HTERT RPE-1 (cell line): Measurements from ENCODE around the gene SLC5A9.
"Not testable (repeated sequence)": the region's sequence is repeated elsewhere in the genome, so short reads cannot be mapped to it uniquely, and the experiment has no call there.

Experiments
- in situ Hi-C: fragments of 300-500 bp; cut with MboI; formaldehyde crosslinking; loops from 4 replicates; pipeline ENCODE4 v1.14.3; 2020; ENCODE audit warnings: low sequenced_read_pairs

SLC5A9 gene

GRCh38 chr1:48236716-48237470, 14.4 kb downstream of the SLC5A9 start:
- in situ Hi-C loops = no loop called here

DNA sequence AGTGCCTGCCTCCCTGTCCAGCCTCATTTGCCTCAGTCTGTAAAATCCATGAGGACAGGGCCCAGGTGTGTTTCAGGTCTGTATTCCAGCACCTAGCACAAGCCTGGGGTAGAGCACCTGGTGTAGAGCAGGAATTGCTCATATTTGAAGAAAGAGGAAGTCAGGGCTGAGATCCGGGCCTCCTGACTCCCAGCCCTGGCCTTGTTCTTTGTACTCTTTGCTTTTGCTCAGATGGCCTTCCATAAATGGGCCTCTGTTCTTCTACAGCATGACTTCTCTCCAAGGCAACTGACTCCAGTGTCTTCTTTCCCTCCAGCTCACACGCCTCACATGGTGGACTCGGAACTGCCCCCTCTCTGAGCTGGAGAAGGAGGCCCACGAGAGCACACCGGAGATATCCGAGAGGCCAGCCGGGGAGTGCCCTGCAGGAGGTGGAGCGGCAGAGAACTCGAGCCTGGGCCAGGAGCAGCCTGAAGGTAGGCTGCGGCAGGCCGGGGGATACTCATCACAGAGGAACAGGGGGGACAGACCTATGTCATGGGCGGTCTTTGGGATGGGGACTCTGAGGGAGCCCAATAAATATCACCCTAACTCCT, 19.7 kb downstream of the SLC5A9 start:
- in situ Hi-C loops = no loop called here

GRCh38 chr1:48245106-48245505, 22.6 kb downstream of the SLC5A9 start:
- in situ Hi-C loops = no loop called here

GRCh38 chr1:48246727-48247126, 24.2 kb downstream of the SLC5A9 start:
- in situ Hi-C loops = no loop called here

DNA sequence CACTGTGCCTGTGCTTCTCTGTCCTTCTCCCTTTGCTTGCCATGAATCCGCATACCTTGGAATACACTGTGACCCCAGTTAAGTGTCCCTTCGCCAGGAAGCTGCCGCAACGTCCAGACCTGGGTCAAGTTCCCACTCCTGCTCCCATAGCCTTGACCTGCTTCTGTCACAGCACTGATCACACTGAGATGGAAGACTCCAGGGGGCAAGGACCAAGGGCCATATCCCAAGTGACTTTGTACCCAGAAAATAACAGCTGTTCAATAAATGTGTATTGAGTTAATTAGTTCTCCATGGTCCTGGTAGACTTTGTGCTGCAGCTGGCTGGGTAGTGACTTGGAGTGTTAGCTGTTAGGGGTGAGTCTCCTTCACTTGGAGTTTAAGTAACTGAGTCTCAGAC, 25.8 kb downstream of the SLC5A9 start:
- in situ Hi-C loops = no loop called here

GRCh38 chr1:48249868-48250267, 27.4 kb downstream of the SLC5A9 start:
- in situ Hi-C loops = no loop called here

DNA sequence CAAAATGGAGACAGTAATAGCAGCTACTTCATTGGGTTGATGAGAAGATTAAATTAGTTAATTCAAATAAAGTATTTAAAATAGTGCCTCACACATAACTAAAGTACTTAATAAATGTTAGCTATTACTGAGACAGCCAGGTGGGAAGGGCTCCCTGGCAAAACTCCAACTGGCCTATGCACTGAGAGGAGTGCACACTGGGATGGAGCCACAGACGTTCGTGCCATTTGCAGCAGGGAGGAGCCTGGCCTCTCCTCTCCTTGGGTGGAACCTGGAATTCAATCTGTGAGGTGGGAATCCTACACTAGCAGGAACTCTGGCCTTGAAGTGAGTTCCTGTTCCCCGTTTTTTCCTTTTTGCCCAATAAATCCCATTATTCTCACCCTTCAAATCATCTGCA, 28.1 kb downstream of the SLC5A9 start:
- in situ Hi-C loops = no loop called here

DNA sequence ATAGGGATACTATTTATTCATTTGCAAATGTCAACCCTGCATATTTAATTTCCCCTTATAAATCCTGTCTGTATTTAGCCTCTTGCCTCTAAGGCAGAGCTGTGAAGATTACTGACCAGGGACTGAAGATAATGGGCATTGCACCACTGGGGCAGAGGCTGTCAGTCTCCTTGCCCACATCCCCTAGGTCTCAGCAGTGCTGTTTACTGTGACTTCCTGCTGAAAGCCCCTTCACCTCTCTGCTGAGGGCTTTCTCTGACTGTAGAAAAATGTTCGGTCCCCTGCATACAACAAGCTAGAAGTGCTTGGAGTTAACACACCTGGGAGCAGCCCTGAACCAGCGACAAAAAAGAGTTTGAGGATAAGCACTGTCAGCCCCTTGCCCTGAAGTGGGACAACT, 28.8 kb downstream of the SLC5A9 start:
- in situ Hi-C loops = no loop called here

DNA sequence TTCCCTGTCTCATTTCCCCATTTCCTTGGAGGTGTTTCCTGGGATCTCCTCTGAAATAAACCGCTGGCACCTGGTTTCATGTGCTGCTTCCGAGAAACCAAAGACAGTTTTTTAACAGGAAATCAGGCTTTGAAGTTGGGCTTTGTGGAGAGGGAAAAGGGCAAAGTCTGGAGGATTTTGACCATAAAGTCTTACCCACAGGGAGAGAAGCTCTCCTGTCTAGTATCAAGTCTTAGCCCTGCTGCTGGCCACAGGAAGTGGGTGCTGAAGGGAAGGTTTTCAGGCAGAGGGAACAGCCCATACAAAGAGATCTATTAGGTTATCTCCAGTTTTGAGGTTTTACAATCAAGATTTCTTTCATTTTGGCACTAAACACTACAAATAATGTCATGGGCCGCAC, 29.3 kb downstream of the SLC5A9 start:
- in situ Hi-C loops = no loop called here

DNA sequence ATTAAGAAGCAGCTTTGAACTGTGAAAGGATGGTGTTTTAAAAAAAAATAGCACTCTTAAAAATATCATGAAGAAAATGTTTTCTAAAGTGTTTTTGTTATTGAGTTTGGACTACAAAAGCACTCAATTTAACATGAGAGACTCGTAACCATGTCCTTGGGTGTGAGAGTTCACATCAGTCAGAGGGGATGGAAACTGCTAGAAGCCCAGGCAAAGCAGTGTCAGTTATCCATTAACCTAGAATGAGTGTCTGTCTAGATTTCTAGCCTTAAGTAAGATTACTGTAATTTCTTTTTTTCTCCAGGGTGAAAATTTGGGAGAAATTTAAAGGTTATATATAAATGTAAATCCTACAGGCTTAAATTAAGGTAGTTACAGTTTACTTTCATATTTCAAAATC, 31.7 kb downstream of the SLC5A9 start:
- in situ Hi-C loops = no loop called here

GRCh38 chr1:48258106-48258505, 35.6 kb downstream of the SLC5A9 start:
- in situ Hi-C loops = no loop called here

GRCh38 chr1:48261881-48262400, 39.4 kb downstream of the SLC5A9 start:
- in situ Hi-C loops = no loop called here

- in situ Hi-C loops = no loop called here
These were observed 40.5 kb downstream of the SLC5A9 start for GRCh38 chr1:48263041-48263440.

GRCh38 chr1:48266576-48266975, 44.1 kb downstream of the SLC5A9 start:
- in situ Hi-C loops = no loop called here

DNA sequence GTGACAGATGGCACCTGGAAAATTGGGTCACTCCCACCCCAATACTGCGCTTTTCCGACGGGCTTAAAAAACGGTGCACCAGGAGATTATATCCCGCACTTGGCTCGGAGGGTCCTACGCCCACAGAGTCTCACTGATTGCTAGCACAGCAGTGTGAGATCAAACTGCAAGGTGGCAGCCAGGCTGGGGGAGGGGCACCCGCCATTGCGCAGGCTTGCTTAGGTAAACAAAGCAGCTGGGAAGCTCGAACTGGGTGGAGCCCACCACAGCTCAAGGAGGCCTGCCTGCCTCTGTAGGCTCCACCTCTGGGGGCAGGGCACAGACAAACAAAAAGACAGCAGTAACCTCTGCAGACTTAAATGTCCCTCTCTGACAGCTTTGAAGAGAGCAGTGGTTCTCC, 54.9 kb downstream of the SLC5A9 start:
- in situ Hi-C loops = not testable (repeated sequence)

- in situ Hi-C loops = not testable (repeated sequence)
These were observed 59.8 kb downstream of the SLC5A9 start for GRCh38 chr1:48282329-48282728.

DNA sequence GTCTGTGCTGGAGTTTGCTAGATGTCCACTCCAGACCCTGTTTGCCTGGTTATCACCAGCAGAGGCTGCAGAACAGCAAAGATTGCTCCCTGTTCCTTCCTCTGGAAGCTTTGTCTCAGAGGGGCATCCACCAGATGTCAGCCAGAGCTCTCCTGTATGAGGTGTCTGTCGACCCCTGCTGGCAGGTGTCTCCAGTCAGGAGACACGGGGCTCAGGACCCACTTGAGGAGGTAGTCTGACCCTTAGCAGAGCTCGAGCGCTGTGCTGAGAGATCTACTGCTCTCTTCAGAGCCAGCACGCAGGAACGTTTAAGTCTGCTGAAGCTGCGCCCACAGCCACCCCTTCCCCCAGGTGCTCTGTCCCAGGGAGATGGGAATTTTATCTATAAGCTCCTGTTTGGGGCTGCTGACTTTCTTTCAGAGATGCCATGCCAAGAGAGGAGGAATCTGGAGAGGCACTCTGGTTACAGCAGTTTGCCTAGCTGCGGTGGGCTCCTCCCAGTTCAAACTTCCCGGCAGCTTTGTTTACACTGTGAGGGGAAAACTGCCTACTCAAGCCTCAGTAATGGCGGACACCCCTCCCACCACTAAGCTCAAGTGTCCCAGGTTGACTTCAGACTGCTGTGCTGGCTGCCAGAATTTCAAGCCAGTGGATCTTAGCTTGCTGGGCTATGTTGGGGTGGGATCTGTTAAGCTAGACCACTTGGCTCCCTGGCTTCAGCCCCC, 62.3 kb downstream of the SLC5A9 start:
- in situ Hi-C loops = not testable (repeated sequence)

GRCh38 chr1:48285525-48285924, 63.0 kb downstream of the SLC5A9 start:
- in situ Hi-C loops = no loop called here

DNA sequence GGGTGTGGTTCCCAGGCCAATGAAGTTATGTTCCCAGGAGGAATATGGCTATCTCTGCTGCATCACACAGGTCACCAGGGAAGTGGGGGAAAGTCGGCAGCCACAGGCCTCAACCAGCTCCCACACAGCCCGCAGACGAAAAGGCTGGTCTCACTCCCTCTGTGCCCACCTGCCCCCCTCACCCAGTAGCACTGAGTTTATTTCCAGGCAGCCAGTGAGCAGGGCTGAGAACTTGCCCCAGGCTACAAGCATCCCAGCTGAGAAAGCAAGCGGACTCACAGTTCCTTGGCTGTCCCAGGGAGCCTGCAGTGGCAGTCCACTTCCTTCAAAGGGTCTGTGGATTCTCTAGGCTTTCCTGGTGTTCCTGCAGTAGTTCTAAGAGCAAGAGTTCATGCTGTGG, 68.9 kb downstream of the SLC5A9 start:
- in situ Hi-C loops = no loop called here

DNA sequence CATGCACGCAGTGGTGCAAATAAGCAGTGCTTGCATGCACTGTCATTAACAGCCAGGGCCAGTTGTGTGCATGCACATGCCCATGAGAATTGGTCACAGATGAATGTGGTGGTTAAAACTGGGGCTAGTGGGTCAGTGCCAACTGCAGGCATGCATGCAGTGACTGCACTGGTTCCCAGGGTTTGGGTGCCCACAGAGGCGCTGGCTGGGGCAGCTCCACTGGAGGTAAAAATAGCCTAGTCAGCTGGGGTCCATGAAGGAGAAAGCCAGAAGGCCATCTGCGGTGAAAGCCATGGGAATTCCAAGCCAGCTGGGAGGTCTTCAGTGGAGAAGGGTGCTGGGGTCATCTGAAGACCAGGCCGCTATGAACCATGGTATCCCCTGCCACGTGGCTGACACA, 70.2 kb downstream of the SLC5A9 start:
- in situ Hi-C loops = no loop called here

GRCh38 chr1:48294094-48294493, 71.6 kb downstream of the SLC5A9 start:
- in situ Hi-C loops = not testable (repeated sequence)

DNA sequence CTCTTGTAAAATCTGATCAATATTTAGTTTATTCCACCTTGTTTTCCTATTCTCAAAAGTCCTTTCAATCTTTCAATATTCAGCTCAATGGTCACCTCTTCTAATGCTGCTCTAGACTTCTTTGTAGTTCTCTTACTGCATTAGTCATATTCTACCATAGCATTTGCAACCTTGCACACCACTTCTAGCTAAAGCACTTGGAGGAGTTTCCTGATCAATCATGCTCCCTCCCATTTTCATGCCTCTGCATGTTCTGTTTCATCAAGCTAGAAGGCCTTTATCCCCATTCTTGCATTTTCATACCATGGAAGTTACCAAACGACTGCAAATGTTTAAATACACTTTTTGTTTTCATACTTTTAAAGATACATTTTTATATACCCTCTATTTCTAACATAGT, 72.1 kb downstream of the SLC5A9 start:
- in situ Hi-C loops = no loop called here
